Measurements from ENCODE around the gene GNG4. TPM values are rescaled to one million over a fixed set of nuclear protein-coding genes. Genes with fewer than 3 reads are reported as not detected.

Gene GNG4
- total and polyA plus RNA-seq, 9 of the 15 experiments (the other 6 are each of a cell fraction or from before 2014, with no cell fraction given): 0.06 to 0.58 (median 0.08) TPM; not detected in 4

DNA sequence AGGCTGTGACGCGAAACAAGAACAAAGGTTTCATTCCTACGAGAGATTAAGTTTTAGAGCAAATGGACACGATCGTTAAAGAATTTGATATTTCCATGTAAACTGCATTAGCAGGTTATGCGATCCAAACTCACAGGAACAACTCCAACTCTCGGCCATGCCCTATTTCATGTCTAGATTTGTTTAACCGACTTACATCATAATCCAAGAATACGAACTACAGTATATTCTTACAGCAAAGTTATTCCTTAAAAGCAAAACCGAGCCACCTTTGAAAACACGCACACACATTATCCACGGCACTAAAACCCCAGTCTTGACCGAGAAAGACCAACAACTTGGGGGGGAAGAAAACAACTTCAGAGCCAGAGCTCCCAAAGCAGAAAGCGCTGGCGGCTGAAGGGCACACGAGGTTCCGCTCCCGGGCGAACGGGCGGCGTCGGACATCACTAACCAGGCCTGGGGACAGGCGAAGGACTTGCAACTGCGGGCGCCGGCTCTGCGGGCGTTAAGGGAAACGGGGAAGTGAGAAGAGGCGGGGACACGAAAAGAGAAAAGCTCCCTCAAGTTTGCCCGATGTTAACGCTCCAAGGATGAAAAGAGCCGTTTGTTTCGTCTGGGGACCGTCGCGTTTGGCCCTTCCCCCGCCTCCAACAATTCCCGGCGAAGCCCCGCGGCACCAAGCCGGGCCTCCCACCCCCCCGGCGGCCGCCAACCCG, 146.0 kb downstream of the GNG4 start (continued):
- TF ChIP-seq, protein P1, sequence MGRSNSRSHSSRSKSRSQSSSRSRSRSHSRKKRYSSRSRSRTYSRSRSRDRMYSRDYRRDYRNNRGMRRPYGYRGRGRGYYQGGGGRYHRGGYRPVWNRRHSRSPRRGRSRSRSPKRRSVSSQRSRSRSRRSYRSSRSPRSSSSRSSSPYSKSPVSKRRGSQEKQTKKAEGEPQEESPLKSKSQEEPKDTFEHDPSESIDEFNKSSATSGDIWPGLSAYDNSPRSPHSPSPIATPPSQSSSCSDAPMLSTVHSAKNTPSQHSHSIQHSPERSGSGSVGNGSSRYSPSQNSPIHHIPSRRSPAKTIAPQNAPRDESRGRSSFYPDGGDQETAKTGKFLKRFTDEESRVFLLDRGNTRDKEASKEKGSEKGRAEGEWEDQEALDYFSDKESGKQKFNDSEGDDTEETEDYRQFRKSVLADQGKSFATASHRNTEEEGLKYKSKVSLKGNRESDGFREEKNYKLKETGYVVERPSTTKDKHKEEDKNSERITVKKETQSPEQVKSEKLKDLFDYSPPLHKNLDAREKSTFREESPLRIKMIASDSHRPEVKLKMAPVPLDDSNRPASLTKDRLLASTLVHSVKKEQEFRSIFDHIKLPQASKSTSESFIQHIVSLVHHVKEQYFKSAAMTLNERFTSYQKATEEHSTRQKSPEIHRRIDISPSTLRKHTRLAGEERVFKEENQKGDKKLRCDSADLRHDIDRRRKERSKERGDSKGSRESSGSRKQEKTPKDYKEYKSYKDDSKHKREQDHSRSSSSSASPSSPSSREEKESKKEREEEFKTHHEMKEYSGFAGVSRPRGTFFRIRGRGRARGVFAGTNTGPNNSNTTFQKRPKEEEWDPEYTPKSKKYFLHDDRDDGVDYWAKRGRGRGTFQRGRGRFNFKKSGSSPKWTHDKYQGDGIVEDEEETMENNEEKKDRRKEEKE (IDR thresholded peaks at IDR 0.05; ENCODE audit: borderline replicate concordance in 1 of 2, control insufficient read depth in 1 of 2, low read depth in 2 of 2, low read length in 1 of 2): no peak
- TF ChIP-seq, protein P2, sequence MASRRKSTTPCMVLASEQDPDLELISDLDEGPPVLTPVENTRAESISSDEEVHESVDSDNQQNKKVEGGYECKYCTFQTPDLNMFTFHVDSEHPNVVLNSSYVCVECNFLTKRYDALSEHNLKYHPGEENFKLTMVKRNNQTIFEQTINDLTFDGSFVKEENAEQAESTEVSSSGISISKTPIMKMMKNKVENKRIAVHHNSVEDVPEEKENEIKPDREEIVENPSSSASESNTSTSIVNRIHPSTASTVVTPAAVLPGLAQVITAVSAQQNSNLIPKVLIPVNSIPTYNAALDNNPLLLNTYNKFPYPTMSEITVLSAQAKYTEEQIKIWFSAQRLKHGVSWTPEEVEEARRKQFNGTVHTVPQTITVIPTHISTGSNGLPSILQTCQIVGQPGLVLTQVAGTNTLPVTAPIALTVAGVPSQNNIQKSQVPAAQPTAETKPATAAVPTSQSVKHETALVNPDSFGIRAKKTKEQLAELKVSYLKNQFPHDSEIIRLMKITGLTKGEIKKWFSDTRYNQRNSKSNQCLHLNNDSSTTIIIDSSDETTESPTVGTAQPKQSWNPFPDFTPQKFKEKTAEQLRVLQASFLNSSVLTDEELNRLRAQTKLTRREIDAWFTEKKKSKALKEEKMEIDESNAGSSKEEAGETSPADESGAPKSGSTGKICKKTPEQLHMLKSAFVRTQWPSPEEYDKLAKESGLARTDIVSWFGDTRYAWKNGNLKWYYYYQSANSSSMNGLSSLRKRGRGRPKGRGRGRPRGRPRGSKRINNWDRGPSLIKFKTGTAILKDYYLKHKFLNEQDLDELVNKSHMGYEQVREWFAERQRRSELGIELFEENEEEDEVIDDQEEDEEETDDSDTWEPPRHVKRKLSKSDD (conservative IDR thresholded peaks at IDR 0.05; ENCODE audit: low read length): no peak
- no peak for TF ChIP-seq KLF13 (tag; IDR thresholded peaks at IDR 0.05; ENCODE audit: borderline replicate concordance, low read depth)
- TF ChIP-seq FUS (optimal IDR thresholded peaks at IDR 0.05; ENCODE audit: low read depth, low read length): no peak
- TF ChIP-seq, protein P3, sequence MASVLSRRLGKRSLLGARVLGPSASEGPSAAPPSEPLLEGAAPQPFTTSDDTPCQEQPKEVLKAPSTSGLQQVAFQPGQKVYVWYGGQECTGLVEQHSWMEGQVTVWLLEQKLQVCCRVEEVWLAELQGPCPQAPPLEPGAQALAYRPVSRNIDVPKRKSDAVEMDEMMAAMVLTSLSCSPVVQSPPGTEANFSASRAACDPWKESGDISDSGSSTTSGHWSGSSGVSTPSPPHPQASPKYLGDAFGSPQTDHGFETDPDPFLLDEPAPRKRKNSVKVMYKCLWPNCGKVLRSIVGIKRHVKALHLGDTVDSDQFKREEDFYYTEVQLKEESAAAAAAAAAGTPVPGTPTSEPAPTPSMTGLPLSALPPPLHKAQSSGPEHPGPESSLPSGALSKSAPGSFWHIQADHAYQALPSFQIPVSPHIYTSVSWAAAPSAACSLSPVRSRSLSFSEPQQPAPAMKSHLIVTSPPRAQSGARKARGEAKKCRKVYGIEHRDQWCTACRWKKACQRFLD (CRISPR knock-in tag; IDR thresholded peaks at IDR 0.05): no peak
- no peak for TF ChIP-seq GTF2E2 (tag; IDR thresholded peaks at IDR 0.05)
- TF ChIP-seq DDX20 (tag; IDR thresholded peaks at IDR 0.05; ENCODE audit: low read depth): no peak
- no peak for TF ChIP-seq MTF1 (CRISPR knock-in tag; IDR thresholded peaks at IDR 0.05; ENCODE audit: borderline replicate concordance)
- no peak for TF ChIP-seq CHD4 (IDR thresholded peaks at IDR 0.05; ENCODE audit: insufficient read depth, insufficient replicate concordance, low read depth, low read length, poor library complexity, severe bottlenecking)
- TF ChIP-seq, protein P4, sequence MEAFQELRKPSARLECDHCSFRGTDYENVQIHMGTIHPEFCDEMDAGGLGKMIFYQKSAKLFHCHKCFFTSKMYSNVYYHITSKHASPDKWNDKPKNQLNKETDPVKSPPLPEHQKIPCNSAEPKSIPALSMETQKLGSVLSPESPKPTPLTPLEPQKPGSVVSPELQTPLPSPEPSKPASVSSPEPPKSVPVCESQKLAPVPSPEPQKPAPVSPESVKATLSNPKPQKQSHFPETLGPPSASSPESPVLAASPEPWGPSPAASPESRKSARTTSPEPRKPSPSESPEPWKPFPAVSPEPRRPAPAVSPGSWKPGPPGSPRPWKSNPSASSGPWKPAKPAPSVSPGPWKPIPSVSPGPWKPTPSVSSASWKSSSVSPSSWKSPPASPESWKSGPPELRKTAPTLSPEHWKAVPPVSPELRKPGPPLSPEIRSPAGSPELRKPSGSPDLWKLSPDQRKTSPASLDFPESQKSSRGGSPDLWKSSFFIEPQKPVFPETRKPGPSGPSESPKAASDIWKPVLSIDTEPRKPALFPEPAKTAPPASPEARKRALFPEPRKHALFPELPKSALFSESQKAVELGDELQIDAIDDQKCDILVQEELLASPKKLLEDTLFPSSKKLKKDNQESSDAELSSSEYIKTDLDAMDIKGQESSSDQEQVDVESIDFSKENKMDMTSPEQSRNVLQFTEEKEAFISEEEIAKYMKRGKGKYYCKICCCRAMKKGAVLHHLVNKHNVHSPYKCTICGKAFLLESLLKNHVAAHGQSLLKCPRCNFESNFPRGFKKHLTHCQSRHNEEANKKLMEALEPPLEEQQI (IDR thresholded peaks at IDR 0.05): no peak
- no peak for TF ChIP-seq ZNF347 (CRISPR knock-in tag; IDR thresholded peaks at IDR 0.05; ENCODE audit: low read depth)
- TF ChIP-seq SRSF1 (IDR thresholded peaks at IDR 0.05; ENCODE audit: low read depth, low read length): no peak

All from K562 (cell line).